GM12878 (cell line): ENCODE data around the gene OLFML2B.

Source experiments
- ATF3 ChIP-seq: IDR thresholded peaks from 2 replicates; pipeline ENCODE4 v1.6.1; 2011; ENCODE audit warnings: low read depth, mild to moderate bottlenecking, low read length, moderate library complexity, borderline replicate concordance; ENCODE audit errors: extremely low read depth
- CTCF ChIP-seq, 3 experiments: IDR thresholded peaks in 2 of 3; conservative IDR thresholded peaks in 1 of 3; 2 replicates each; pipeline ENCODE4 v1.5.1; 2011; ENCODE audit warnings: low read depth in 3 of 3, low read length in 3 of 3, mild to moderate bottlenecking in 3 of 3, control low read depth in 2 of 3, moderate library complexity in 2 of 3, inconsistent platforms in 1 of 3, mixed read lengths in 1 of 3; ENCODE audit not compliant: control insufficient read depth in 2 of 3, insufficient read depth in 1 of 3; ENCODE audit errors: extremely low read depth in 1 of 3
- E4F1 ChIP-seq: fragments of 450-650 bp; IDR thresholded peaks from 2 replicates; pipeline ENCODE4 v1.6.1; 2018; ENCODE audit warnings: borderline replicate concordance, mild to moderate bottlenecking; ENCODE audit not compliant: partially characterized antibody
- EZH2 ChIP-seq: IDR thresholded peaks from 2 replicates; pipeline ENCODE4 v1.6.1; 2012; ENCODE audit warnings: low read depth, mild to moderate bottlenecking, control low read depth, inconsistent platforms, low read length, borderline replicate concordance; ENCODE audit not compliant: control insufficient read depth
- FOXM1 ChIP-seq: IDR thresholded peaks from 2 replicates; pipeline ENCODE4 v1.6.1; 2012; ENCODE audit warnings: low read depth, mild to moderate bottlenecking, inconsistent platforms, low read length, moderate library complexity
- GABPA ChIP-seq: IDR thresholded peaks from 2 replicates; pipeline ENCODE4 v1.6.1; 2014; ENCODE audit warnings: antibody characterized with exemption, low read depth, mild to moderate bottlenecking, inconsistent platforms
- NR2C2 ChIP-seq: IDR thresholded peaks from 2 replicates; pipeline ENCODE4 v1.6.1; 2011; ENCODE audit warnings: borderline replicate concordance, low read depth; ENCODE audit not compliant: control insufficient read depth, insufficient read length
- POLR2A ChIP-seq: IDR thresholded peaks from 2 replicates; pipeline ENCODE4 v1.6.1; 2011; ENCODE audit warnings: low read depth, mild to moderate bottlenecking, low read length
- POU2F2 ChIP-seq: IDR thresholded peaks from 3 replicates; pipeline ENCODE4 v1.6.1; 2011; ENCODE audit warnings: low read depth, mild to moderate bottlenecking, low read length, borderline replicate concordance
- USF1 ChIP-seq: IDR thresholded peaks from 2 replicates; pipeline ENCODE4 v1.6.1; 2011; ENCODE audit warnings: borderline replicate concordance, low read depth, mild to moderate bottlenecking, moderate library complexity, mixed read lengths, low read length; ENCODE audit not compliant: insufficient read depth; ENCODE audit errors: extremely low read length
- YBX1 ChIP-seq: fragments of 450-650 bp; IDR thresholded peaks from 2 replicates; pipeline ENCODE4 v1.6.1; 2016; ENCODE audit warnings: antibody characterized with exemption
- YY1 ChIP-seq: IDR thresholded peaks from 2 replicates; pipeline ENCODE4 v1.6.1; 2011; ENCODE audit warnings: low read depth, mild to moderate bottlenecking, low read length
- ZZZ3 ChIP-seq: IDR thresholded peaks from 2 replicates; pipeline ENCODE4 v1.6.1; 2011; ENCODE audit warnings: low read depth; ENCODE audit not compliant: control insufficient read depth, insufficient read length
- TF ChIP-seq, protein P1 (sequence below): IDR thresholded peaks from 2 replicates; pipeline ENCODE4 v1.6.1; 2011; ENCODE audit warnings: mild to moderate bottlenecking, low read depth, low read length, moderate library complexity; ENCODE audit not compliant: insufficient replicate concordance

- TF ChIP-seq E4F1 (no peak), CTCF (IDR thresholded peaks at IDR 0.05 in 2 of 3, conservative IDR thresholded peaks at IDR 0.05 in 1 of 3; ENCODE audit: control insufficient read depth in 2 of 3, extremely low read depth in 1 of 3, insufficient read depth in 1 of 3, low read depth in 3 of 3, low read length in 3 of 3) (no peak), EZH2 (no peak), POU2F2 (no peak), POLR2A (no peak), FOXM1 (no peak), USF1 (no peak), ATF3 (no peak), NR2C2 (no peak), YBX1 (no peak), GABPA (no peak), YY1 (no peak), ZZZ3 (no peak)
- TF ChIP-seq, protein P1, sequence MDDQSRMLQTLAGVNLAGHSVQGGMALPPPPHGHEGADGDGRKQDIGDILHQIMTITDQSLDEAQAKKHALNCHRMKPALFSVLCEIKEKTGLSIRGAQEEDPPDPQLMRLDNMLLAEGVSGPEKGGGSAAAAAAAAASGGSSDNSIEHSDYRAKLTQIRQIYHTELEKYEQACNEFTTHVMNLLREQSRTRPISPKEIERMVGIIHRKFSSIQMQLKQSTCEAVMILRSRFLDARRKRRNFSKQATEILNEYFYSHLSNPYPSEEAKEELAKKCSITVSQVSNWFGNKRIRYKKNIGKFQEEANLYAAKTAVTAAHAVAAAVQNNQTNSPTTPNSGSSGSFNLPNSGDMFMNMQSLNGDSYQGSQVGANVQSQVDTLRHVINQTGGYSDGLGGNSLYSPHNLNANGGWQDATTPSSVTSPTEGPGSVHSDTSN: no peak
Measured at GRCh38 chr1:161985301-161985822, 38.3 kb downstream of the OLFML2B start.
